Smooth muscle cell (in vitro differentiated cells): ENCODE data around the gene KCNIP4. TPM values are rescaled to one million over a fixed set of nuclear protein-coding genes. Genes with fewer than 3 reads are reported as not detected.

Source experiments
- DNase-seq: peaks from one replicate; lab custom pipeline; 2025; ENCODE audit not compliant: unreplicated experiment; lab: John Stamatoyannopoulos, UW
- H2AFZ ChIP-seq: fragments of 200-600 bp; sonication (generic); 2 replicates; pipeline ENCODE4 v1.6.0; 2016; ENCODE audit warnings: antibody characterized with exemption, low read depth, mild to moderate bottlenecking
- H3F3A ChIP-seq: fragments of 200-600 bp; sonication (generic); 2 replicates; pipeline ENCODE4 v1.6.0; 2017; ENCODE audit warnings: antibody characterized with exemption, low read depth
- H3K27ac ChIP-seq: fragments of 200-600 bp; sonication (generic); 2 replicates; pipeline ENCODE4 v1.5.1; 2016; ENCODE audit warnings: low read depth, mild to moderate bottlenecking
- H3K27me3 ChIP-seq: fragments of 200-600 bp; sonication (generic); 2 replicates; pipeline ENCODE4 v1.6.1; 2016; ENCODE audit warnings: low read depth, mild to moderate bottlenecking
- H3K36me3 ChIP-seq: fragments of 200-600 bp; sonication (generic); 2 replicates; pipeline ENCODE4 v1.5.1; 2016; ENCODE audit warnings: low read depth
- H3K4me1 ChIP-seq: fragments of 200-600 bp; sonication (generic); 2 replicates; pipeline ENCODE4 v1.5.1; 2016; ENCODE audit warnings: low read depth
- H3K4me2 ChIP-seq: fragments of 200-600 bp; sonication (generic); 2 replicates; pipeline ENCODE4 v1.6.0; 2016; ENCODE audit warnings: mild to moderate bottlenecking
- H3K4me3 ChIP-seq: fragments of 200-600 bp; sonication (generic); 2 replicates; pipeline ENCODE4 v1.5.1; 2016; ENCODE audit warnings: mild to moderate bottlenecking
- H3K79me2 ChIP-seq: fragments of 200-600 bp; sonication (generic); 2 replicates; pipeline ENCODE4 v1.6.0; 2016; ENCODE audit warnings: low read depth, mild to moderate bottlenecking
- H3K9ac ChIP-seq: fragments of 200-600 bp; sonication (generic); 2 replicates; pipeline ENCODE4 v1.6.0; 2016; ENCODE audit warnings: low read depth
- H3K9me3 ChIP-seq: fragments of 200-600 bp; sonication (generic); replicated peaks from 2 replicates; pipeline ENCODE4 v1.5.1; 2016; ENCODE audit warnings: low read depth
- H4K20me1 ChIP-seq: fragments of 200-600 bp; sonication (generic); 2 replicates; pipeline ENCODE4 v1.6.0; 2016; ENCODE audit warnings: low read depth
- WGBS: methylation state at CpG from one replicate; pipeline ENCODE4 v1.1.7; 2016; ENCODE audit warnings: low lambda C conversion rate; 5-methylcytosine and 5-hydroxymethylcytosine counted together
- polyA plus RNA-seq: library from polyadenylated mRNA; unstranded; fragments of >200 nt; fragmentation: Nextera tagmentation; extraction: Ambion mirVana; gene quantifications from 2 replicates; pipeline ENCODE4 v1.2.1, GENCODE V29; 2016
- total RNA-seq: library from RNA; depleted of rRNA; stranded (reverse); fragments of >200 nt; gene quantifications from 2 replicates; pipeline ENCODE4 v1.2.3, GENCODE V29; 2014
- TF ChIP-seq, protein P1 (sequence below): fragments of 200-600 bp; sonication (generic); IDR thresholded peaks from 2 replicates; pipeline ENCODE4 v1.5.1; 2017; ENCODE audit warnings: borderline replicate concordance, mild to moderate bottlenecking, antibody characterized with exemption; ENCODE audit not compliant: insufficient read depth, poor library complexity, severe bottlenecking

The KCNIP4 gene
- total and polyA plus RNA-seq, 2 experiments from 2014 or later = 0.07 TPM; not detected in 1

DNA sequence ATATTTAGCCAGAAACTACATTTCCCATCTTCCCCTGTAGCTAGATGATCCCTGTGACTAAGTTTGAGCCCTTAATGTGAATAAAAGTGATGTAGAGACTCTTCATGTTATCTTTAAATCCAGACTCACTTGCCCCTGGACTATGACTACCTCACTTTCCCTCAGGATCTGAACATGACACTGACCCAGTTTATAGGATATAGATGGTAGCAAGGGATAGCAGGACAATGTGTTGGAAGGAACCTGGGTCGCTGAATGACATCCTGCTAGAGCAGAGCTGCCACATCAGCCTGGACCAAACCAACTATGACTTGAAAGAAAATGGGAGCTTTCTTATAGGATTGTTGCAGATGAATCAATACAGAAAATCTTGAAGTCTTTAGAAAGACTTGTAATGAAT lies 1110.1 kb downstream of the KCNIP4 start:
- Histone ChIP-seq H3F3A (peaks cover 3% of the 10 kb centered on the region), H4K20me1 (no peaks in the 10 kb centered on the region), H3K9ac (no peak overlapping the region), H3K79me2 (no peaks in the 10 kb centered on the region), H3K4me2 (no peak overlapping the region), H3K27ac (no peak overlapping the region), H3K4me3 (no peak overlapping the region), H2AFZ (no peak overlapping the region), H3K36me3 (no peaks in the 10 kb centered on the region), H3K4me1 (no peaks in the 10 kb centered on the region), H3K27me3 (no peaks in the 10 kb centered on the region), H3K9me3 (no peaks in the 10 kb centered on the region)
- WGBS = 96% methylated on average over 1 of the region's 1 CpG
- TF ChIP-seq, protein P1, sequence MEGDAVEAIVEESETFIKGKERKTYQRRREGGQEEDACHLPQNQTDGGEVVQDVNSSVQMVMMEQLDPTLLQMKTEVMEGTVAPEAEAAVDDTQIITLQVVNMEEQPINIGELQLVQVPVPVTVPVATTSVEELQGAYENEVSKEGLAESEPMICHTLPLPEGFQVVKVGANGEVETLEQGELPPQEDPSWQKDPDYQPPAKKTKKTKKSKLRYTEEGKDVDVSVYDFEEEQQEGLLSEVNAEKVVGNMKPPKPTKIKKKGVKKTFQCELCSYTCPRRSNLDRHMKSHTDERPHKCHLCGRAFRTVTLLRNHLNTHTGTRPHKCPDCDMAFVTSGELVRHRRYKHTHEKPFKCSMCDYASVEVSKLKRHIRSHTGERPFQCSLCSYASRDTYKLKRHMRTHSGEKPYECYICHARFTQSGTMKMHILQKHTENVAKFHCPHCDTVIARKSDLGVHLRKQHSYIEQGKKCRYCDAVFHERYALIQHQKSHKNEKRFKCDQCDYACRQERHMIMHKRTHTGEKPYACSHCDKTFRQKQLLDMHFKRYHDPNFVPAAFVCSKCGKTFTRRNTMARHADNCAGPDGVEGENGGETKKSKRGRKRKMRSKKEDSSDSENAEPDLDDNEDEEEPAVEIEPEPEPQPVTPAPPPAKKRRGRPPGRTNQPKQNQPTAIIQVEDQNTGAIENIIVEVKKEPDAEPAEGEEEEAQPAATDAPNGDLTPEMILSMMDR = no peak
- DNase-seq = no peak

DNA sequence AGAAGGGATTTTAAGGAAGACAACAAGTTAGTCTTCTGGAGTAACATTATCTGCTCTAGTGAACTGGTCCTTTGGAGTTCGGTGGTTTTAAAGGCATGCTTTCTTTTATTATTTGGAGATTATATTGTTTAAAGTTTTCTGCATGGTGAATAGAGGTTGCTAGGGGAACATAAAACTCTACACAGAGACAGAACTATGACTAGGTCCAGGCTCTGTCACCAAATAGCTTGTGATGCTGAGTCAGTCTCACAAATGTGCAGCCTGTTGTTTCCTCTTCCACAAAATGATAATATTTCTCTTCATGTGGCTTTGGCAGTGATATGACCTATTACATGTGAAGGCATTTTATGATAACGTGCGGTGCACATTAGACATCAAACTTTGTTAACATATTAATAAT lies 1115.7 kb downstream of the KCNIP4 start:
- H3K9me3 ChIP-seq = no peaks in the 10 kb centered on the region
- WGBS = 31% methylated on average over 3 of the region's 3 CpGs
- H3K36me3 ChIP-seq = no peaks in the 10 kb centered on the region
- no peaks in the 10 kb centered on the region for H3K4me1 ChIP-seq
- DNase-seq = no peak
- TF ChIP-seq, protein P1 = no peak
- H3K27me3 ChIP-seq = no peaks in the 10 kb centered on the region
- no peak overlapping the region for H3K4me3 ChIP-seq
- H3K79me2 ChIP-seq = no peaks in the 10 kb centered on the region
- no peak overlapping the region for H2AFZ ChIP-seq
- H4K20me1 ChIP-seq = no peaks in the 10 kb centered on the region
- H3K9ac ChIP-seq = peak overlapping the region; percentile 67
- H3F3A ChIP-seq = no peaks in the 10 kb centered on the region
- H3K27ac ChIP-seq = peak overlapping the region; percentile 88
- peak overlapping the region; percentile 1 for H3K4me2 ChIP-seq

DNA sequence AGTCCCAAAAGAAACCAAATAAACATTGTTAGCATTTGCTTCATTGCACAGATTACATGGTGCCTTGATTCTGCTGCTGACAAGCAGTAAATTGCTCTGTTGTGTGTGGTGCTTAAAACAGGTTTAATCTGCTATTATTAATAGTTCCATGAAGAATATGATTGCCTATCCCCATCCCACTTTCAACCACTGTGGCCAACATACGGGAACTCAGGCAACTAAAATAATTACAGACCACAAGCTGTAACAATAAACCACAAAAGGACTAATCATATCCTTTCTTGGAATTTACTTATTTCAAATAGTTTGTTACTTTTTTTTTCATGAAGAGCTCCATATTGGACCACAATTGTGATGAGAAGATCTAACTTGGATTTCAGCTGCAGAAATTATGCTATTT lies 1116.8 kb downstream of the KCNIP4 start:
- WGBS = 63% methylated on average over 1 of the region's 1 CpG
- Histone ChIP-seq H4K20me1 (no peaks in the 10 kb centered on the region), H3K4me1 (no peaks in the 10 kb centered on the region), H3F3A (no peaks in the 10 kb centered on the region), H2AFZ (no peak overlapping the region), H3K4me2 (no peak overlapping the region), H3K36me3 (no peaks in the 10 kb centered on the region), H3K27me3 (no peaks in the 10 kb centered on the region), H3K9me3 (no peaks in the 10 kb centered on the region), H3K9ac (no peak overlapping the region), H3K4me3 (no peak overlapping the region), H3K79me2 (no peaks in the 10 kb centered on the region), H3K27ac (no peak overlapping the region)
- DNase-seq = no peak
- TF ChIP-seq, protein P1 = no peak

DNA sequence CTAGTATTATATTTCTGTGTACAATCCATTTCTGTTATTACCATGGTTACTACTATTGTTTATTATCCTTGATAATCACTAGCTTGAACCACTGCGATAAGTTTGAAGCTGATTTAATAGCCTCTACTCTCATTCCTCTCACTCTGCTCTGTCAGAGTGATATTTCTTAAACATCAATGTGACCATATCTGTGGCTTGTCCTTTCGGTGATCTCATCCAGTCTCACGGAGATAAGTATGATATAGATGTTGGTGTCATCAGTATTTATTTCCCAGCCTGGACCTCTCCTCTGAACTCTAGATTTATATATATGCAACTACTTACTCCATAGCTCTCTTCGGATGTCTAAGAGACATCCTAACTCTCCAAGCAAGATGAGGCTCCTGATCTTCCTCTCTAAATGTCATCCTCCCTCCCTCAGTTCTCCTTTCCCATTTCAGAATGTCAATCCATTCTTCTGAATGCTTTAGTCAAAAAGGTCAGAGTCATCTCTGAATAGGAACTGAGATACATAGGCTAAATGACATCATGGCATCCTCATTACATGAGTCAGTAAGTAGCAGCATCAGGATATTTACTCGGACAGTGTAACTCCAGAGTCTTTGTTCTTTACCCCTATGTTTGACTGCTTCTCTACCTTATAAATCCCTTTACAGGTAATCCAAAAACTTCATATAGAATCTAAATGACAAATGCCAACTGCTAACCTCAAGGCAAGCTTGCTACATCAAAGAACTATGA lies 1118.8 kb downstream of the KCNIP4 start:
- H3K9ac ChIP-seq = peak overlapping the region; percentile 44
- peak overlapping the region; percentile 12 for H2AFZ ChIP-seq
- no peak for DNase-seq
- WGBS = 68% methylated on average over 5 of the region's 5 CpGs
- TF ChIP-seq, protein P1 = no peak
- no peaks in the 10 kb centered on the region for H3K9me3 ChIP-seq
- no peaks in the 10 kb centered on the region for H3K36me3 ChIP-seq
- H3K27ac ChIP-seq = peak overlapping the region; percentile 71
- H3F3A ChIP-seq = no peaks in the 10 kb centered on the region
- no peaks in the 10 kb centered on the region for H3K27me3 ChIP-seq
- no peaks in the 10 kb centered on the region for H3K79me2 ChIP-seq
- H3K4me1 ChIP-seq = no peaks in the 10 kb centered on the region
- no peak overlapping the region for H3K4me3 ChIP-seq
- H3K4me2 ChIP-seq = no peak overlapping the region
- no peaks in the 10 kb centered on the region for H4K20me1 ChIP-seq
